GM12878 (cell line): ENCODE results near the gene PIGV. TPM values are rescaled to one million over a fixed set of nuclear protein-coding genes. Genes with fewer than 3 reads are reported as not detected.

Experiments
- ATAC-seq: fragments of 200-7000 bp; cut with Tn5 transposase; 3 replicates; pipeline ENCODE4 v1.9.1; 2020; ENCODE audit warnings: mild to moderate bottlenecking, moderate library complexity
- BruUV-seq: library from RNA; stranded (reverse); fragments of 400-500 nt; replicated peaks from 2 replicates; lab custom pipeline; 2021; lab: Mats Ljungman, UMichigan
- CTCF ChIA-PET: fragments of 300-600 bp; sonication (Branson Sonifier 250); formaldehyde crosslinking; extraction: SDS; loops from one replicate; lab custom pipeline; 2021; ENCODE audit warnings: inconsistent platforms; lab: Yijun Ruan, JAX
- POLR2A ChIA-PET: fragments of 350-600 bp; formaldehyde crosslinking; extraction: SDS; loops from one replicate; lab custom pipeline; 2021; ENCODE audit warnings: inconsistent platforms; lab: Charles Lee
- RAD21 ChIA-PET: fragments of 300-600 bp; sonication (Branson Sonifier 250); formaldehyde crosslinking; loops from one replicate; lab custom pipeline; 2023; ENCODE audit warnings: antibody characterized with exemption; ENCODE audit not compliant: unreplicated experiment; lab: Charles Lee
- SMC1A ChIA-PET: fragments of 300-600 bp; sonication (Branson Sonifier 250); formaldehyde crosslinking; loops from one replicate; lab custom pipeline; 2023; ENCODE audit not compliant: unreplicated experiment, uncharacterized antibody; lab: Charles Lee
- DNase-seq: peaks from one replicate; pipeline ENCODE4 v3.0.0-alpha.2; 2011; ENCODE audit warnings: low read depth, low spot score
- FAIRE-seq: peaks from 3 replicates; lab custom pipeline; 2011; peaks lifted over from hg19 to GRCh38; lab: Jason Lieb, UNC
- H2AFZ ChIP-seq: 2 replicates; pipeline ENCODE4 v1.6.0; 2011; ENCODE audit warnings: low read depth, low read length, control low read depth; ENCODE audit not compliant: control insufficient read depth
- H3K27ac ChIP-seq: 2 replicates; pipeline ENCODE4 v1.5.1; 2011; ENCODE audit warnings: control low read depth; ENCODE audit not compliant: control insufficient read depth, insufficient read depth
- H3K27me3 ChIP-seq, 2 experiments: replicated peaks in 1 of 2; 2 replicates each; pipeline versions ENCODE4 v1.6.0 to v1.6.1; 2011; ENCODE audit warnings: low read length in 1 of 2; ENCODE audit not compliant: control insufficient read depth in 2 of 2, insufficient read depth in 2 of 2
- H3K36me3 ChIP-seq, 2 experiments: 2 replicates each; pipeline ENCODE4 v1.5.1; 2011; ENCODE audit warnings: low read length in 1 of 2; ENCODE audit not compliant: control insufficient read depth in 2 of 2, insufficient read depth in 2 of 2
- H3K4me1 ChIP-seq: 2 replicates; pipeline ENCODE4 v1.6.1; 2011; ENCODE audit warnings: mild to moderate bottlenecking, low read length, moderate library complexity, mixed read lengths; ENCODE audit not compliant: control insufficient read depth, insufficient read depth
- H3K4me2 ChIP-seq: 2 replicates; pipeline ENCODE4 v1.6.0; 2011; ENCODE audit warnings: control low read depth; ENCODE audit not compliant: control insufficient read depth, insufficient read depth
- H3K4me3 ChIP-seq: fragments of 200-600 bp; sonication (generic); 2 replicates; pipeline ENCODE4 v1.5.1; 2016
- H3K79me2 ChIP-seq: 2 replicates; pipeline ENCODE4 v1.6.0; 2011; ENCODE audit warnings: low read length; ENCODE audit not compliant: control insufficient read depth, insufficient read depth
- H3K9ac ChIP-seq: 2 replicates; pipeline ENCODE4 v1.8.0; 2011; ENCODE audit warnings: low read length, control low read depth, mixed read lengths; ENCODE audit not compliant: control insufficient read depth, insufficient read depth
- H3K9me3 ChIP-seq: replicated peaks from 3 replicates; pipeline ENCODE4 v1.5.1; 2011; ENCODE audit warnings: mild to moderate bottlenecking, low read length; ENCODE audit not compliant: control insufficient read depth, insufficient read depth
- H4K20me1 ChIP-seq: 2 replicates; pipeline ENCODE4 v1.6.0; 2011; ENCODE audit not compliant: control insufficient read depth, insufficient read depth
- BCL11A ChIP-seq: IDR thresholded peaks from 2 replicates; pipeline ENCODE4 v1.6.1; 2011; ENCODE audit warnings: low read depth, low read length
- CTCF ChIP-seq, 3 experiments: IDR thresholded peaks in 2 of 3; conservative IDR thresholded peaks in 1 of 3; 2 replicates each; pipeline ENCODE4 v1.5.1; 2011; ENCODE audit warnings: low read depth in 3 of 3, low read length in 3 of 3, mild to moderate bottlenecking in 3 of 3, control low read depth in 2 of 3, moderate library complexity in 2 of 3, inconsistent platforms in 1 of 3, mixed read lengths in 1 of 3; ENCODE audit not compliant: control insufficient read depth in 2 of 3, insufficient read depth in 1 of 3; ENCODE audit errors: extremely low read depth in 1 of 3
- ETV6 ChIP-seq, 2 experiments: fragments of 450-650 bp in 1 of 2; IDR thresholded peaks in 1 of 2; conservative IDR thresholded peaks in 1 of 2; 2 replicates each; pipeline ENCODE4 v1.6.1; 2014; ENCODE audit warnings: antibody characterized with exemption in 1 of 2, borderline replicate concordance in 1 of 2, low read depth in 1 of 2, mild to moderate bottlenecking in 1 of 2, moderate library complexity in 1 of 2
- GABPA ChIP-seq: IDR thresholded peaks from 2 replicates; pipeline ENCODE4 v1.6.1; 2014; ENCODE audit warnings: antibody characterized with exemption, low read depth, mild to moderate bottlenecking, inconsistent platforms
- KAT2A ChIP-seq: conservative IDR thresholded peaks from 2 replicates; pipeline ENCODE4 v1.6.1; 2011; ENCODE audit warnings: low read depth, low read length; ENCODE audit not compliant: control insufficient read depth
- MTA2 ChIP-seq: fragments of 450-650 bp; IDR thresholded peaks from 2 replicates; pipeline ENCODE4 v1.6.1; 2016; ENCODE audit warnings: low read depth, mild to moderate bottlenecking, moderate library complexity
- RBBP5 ChIP-seq: fragments of 200-600 bp; sonication (generic); conservative IDR thresholded peaks from 2 replicates; pipeline ENCODE4 v1.6.1; 2016
- RCOR1 ChIP-seq: conservative IDR thresholded peaks from 2 replicates; pipeline ENCODE4 v1.6.1; 2012; ENCODE audit warnings: low read depth, low read length, improper control_type of control experiment
- SMAD1 ChIP-seq: fragments of 450-650 bp; IDR thresholded peaks from 2 replicates; pipeline ENCODE4 v1.6.1; 2018; ENCODE audit warnings: mild to moderate bottlenecking, low read depth; ENCODE audit not compliant: partially characterized antibody
- SMC3 ChIP-seq: IDR thresholded peaks from 2 replicates; pipeline ENCODE4 v1.6.1; 2011; ENCODE audit warnings: low read length, improper control_type of control experiment, borderline replicate concordance
- ZBTB40 ChIP-seq: fragments of 450-650 bp; IDR thresholded peaks from 2 replicates; pipeline ENCODE4 v1.6.1; 2016; ENCODE audit warnings: mild to moderate bottlenecking, moderate library complexity, borderline replicate concordance
- ZNF622 ChIP-seq: fragments of 450-650 bp; IDR thresholded peaks from 2 replicates; pipeline ENCODE4 v1.6.1; 2017; ENCODE audit warnings: mild to moderate bottlenecking, inconsistent platforms
- WGBS: methylation state at CpG from one replicate; pipeline ENCODE4 v1.1.6; 2016; ENCODE audit warnings: low lambda C conversion rate; ENCODE audit not compliant: insufficient replicate concordance, insufficient coverage; ENCODE audit errors: missing lambda C conversion rate; 5-methylcytosine and 5-hydroxymethylcytosine counted together
- in situ Hi-C: fragments of 300-500 bp; cut with MboI; formaldehyde crosslinking; loops from 9 replicates; pipeline ENCODE4 v1.14.3; 2018; ENCODE audit warnings: mixed read lengths
- intact Hi-C: fragments of 100-400 bp; cut with micrococcal nuclease; formaldehyde crosslinking; loops from one replicate; pipeline ENCODE4 v1.14.2; 2022; ENCODE audit not compliant: unreplicated experiment
- polyA plus RNA-seq, 11 experiments: library from polyadenylated mRNA; depleted of rRNA in 4 of 11; unstranded in 6 of 11; stranded (reverse) in 5 of 11; fragments of >200 nt; fragmentation: Nextera tagmentation in 4 of 11; fragmentation: Illumina TruSeq in 1 of 11; extraction: Ambion mirVana in 4 of 11; extraction: Trizol in 1 of 11; gene quantifications; 1 replicate in 1 of 11; 2 replicates in 10 of 11; pipeline versions ENCODE4 v1.2.1 to v1.2.3, GENCODE V29; 2011 to 2016; ENCODE audit warnings: inconsistent platforms in 2 of 11, missing spikeins in 2 of 11, low read depth in 1 of 11
- total RNA-seq, 4 experiments: library from RNA; depleted of rRNA in 3 of 4; stranded (reverse); fragments of >200 nt in 3 of 4; fragmentation: Illumina TruSeq in 1 of 4; extraction: Trizol in 1 of 4; gene quantifications; 2 replicates each; pipeline versions ENCODE4 v1.2.1 to v1.2.3, GENCODE V29; 2013 to 2021

Gene PIGV
- total and polyA plus RNA-seq, 10 of the 15 experiments (the other 5 are each of a cell fraction or from before 2014, with no cell fraction given): 8.8 to 18.1 (median 11.9) TPM

- TF ChIP-seq ZBTB40 (no peak), GABPA (no peak), MTA2 (no peak)
These were observed 37.0 kb downstream of the PIGV start (continued) for GRCh38 chr1:26824731-26825130.

- no peaks in the 10 kb centered on the region for H4K20me1 ChIP-seq
- H3K9me3 ChIP-seq: no peaks in the 10 kb centered on the region
- CTCF ChIA-PET: interaction anchor here (1.9 to 3.9 kb wide), 3 partner anchors 13 to 36 kb away, joined by 6 to 23 read pairs (median 21); no protein-coding TSS in a partner anchor
- H2AFZ ChIP-seq: peak within 1 kb of the TSS; percentile 96
- H3K4me1 ChIP-seq: peaks cover 18% of the 10 kb centered on the region
- H3K4me3 ChIP-seq: peak within 1 kb of the TSS; percentile 86
- WGBS: 1% methylated on average over 53 of the region's 107 CpGs
- ATAC-seq (peak; percentile 78), FAIRE-seq (no peak), DNase-seq (no peak)
- peak within 1 kb of the TSS; percentile 82 for H3K9ac ChIP-seq
- intact Hi-C loops: loop anchor here (5.0 kb wide), 1 partner anchor 41 kb away; no protein-coding TSS in a partner anchor
- peak within 1 kb of the TSS; percentile 81 for H3K27ac ChIP-seq
- RAD21 ChIA-PET: interaction anchor here (1.0 to 2.2 kb wide), 2 partner anchors 12 to 36 kb away, joined by 4 to 5 read pairs; no protein-coding TSS in a partner anchor
- H3K36me3 ChIP-seq: peaks cover 0 to 4% of the 10 kb centered on the region in 2 experiments; a peak in 1 of 4 replicates
- H3K27me3 ChIP-seq: no peaks in the 10 kb centered on the region
- POLR2A ChIA-PET: interaction anchor here (0.6 to 1.0 kb wide), 3 partner anchors 11 to 32 kb away, joined by 3 to 6 read pairs (median 5); no protein-coding TSS in a partner anchor
- peak within 1 kb of the TSS; percentile 99 for H3K4me2 ChIP-seq
- BruUV-seq: no TSS peak
- H3K79me2 ChIP-seq: peaks cover 49% of the 10 kb centered on the region
- SMC1A ChIA-PET: no interaction called here
- in situ Hi-C loops: loop anchor here (5.0 kb wide), 1 partner anchor 49 kb away; no protein-coding TSS in a partner anchor
- TF ChIP-seq SMAD1 (no peak), ETV6 (conservative IDR thresholded peaks at IDR 0.05 in 1 of 2, IDR thresholded peaks at IDR 0.05 in 1 of 2; ENCODE audit: borderline replicate concordance in 1 of 2, low read depth in 1 of 2) (no peak), RCOR1 (no peak), KAT2A (no peak), RBBP5 (no peak), GABPA (no peak), CTCF (IDR thresholded peaks at IDR 0.05 in 2 of 3, conservative IDR thresholded peaks at IDR 0.05 in 1 of 3; ENCODE audit: control insufficient read depth in 2 of 3, extremely low read depth in 1 of 3, insufficient read depth in 1 of 3, low read depth in 3 of 3, low read length in 3 of 3) (peak; percentile 31 to 64 (median 54); a peak in 5 of 6 replicates), BCL11A (no peak), SMC3 (no peak), ZNF622 (no peak)
These were observed 38.7 kb downstream of the PIGV start, which contains the start of gene ZDHHC18 for GRCh38 chr1:26826261-26827105. ZDHHC18 (plus strand) TSS chr1:26826688; CDS start chr1:26826805, 117 bp downstream.
